HepG2 (cell line): ENCODE data around the gene TPX2. TPM values are rescaled to one million over a fixed set of nuclear protein-coding genes. Genes with fewer than 3 reads are reported as not detected.

Experiments
- DNMT1 ChIP-seq: sonication (generic); formaldehyde crosslinking; IDR thresholded peaks from 2 replicates; pipeline ENCODE4 v1.5.1; 2020; ENCODE audit warnings: mild to moderate bottlenecking, missing genetic modification reagents
- FLYWCH1 ChIP-seq: sonication (generic); formaldehyde crosslinking; IDR thresholded peaks from 2 replicates; pipeline ENCODE4 v1.8.1; 2023; ENCODE audit warnings: mild to moderate bottlenecking, missing genetic modification reagents
- ISL2 ChIP-seq: sonication (generic); formaldehyde crosslinking; IDR thresholded peaks from 2 replicates; pipeline ENCODE4 v1.5.0; 2020; ENCODE audit warnings: missing genetic modification reagents
- NFIB ChIP-seq: sonication (generic); formaldehyde crosslinking; IDR thresholded peaks from 2 replicates; pipeline ENCODE4 v1.9.0; 2021; ENCODE audit warnings: missing genetic modification reagents, mild to moderate bottlenecking, borderline replicate concordance
- PTBP1 ChIP-seq: fragments of 200-400 bp; formaldehyde crosslinking; IDR thresholded peaks from 2 replicates; pipeline ENCODE4 v1.6.1; 2018; ENCODE audit warnings: low read length, low read depth; ENCODE audit not compliant: poor library complexity, severe bottlenecking
- RARG ChIP-seq: sonication (generic); formaldehyde crosslinking; IDR thresholded peaks from 2 replicates; pipeline ENCODE4 v1.4.0; 2020; ENCODE audit warnings: low read depth, mild to moderate bottlenecking, missing genetic modification reagents
- TBX3 ChIP-seq: fragments of 450-650 bp; IDR thresholded peaks from 2 replicates; pipeline ENCODE4 v1.6.1; 2017; ENCODE audit warnings: antibody characterized with exemption, mild to moderate bottlenecking, inconsistent platforms, borderline replicate concordance
- TGIF2 ChIP-seq: IDR thresholded peaks from 2 replicates; pipeline ENCODE4 v1.6.1; 2016; ENCODE audit warnings: control low read depth, missing compliant biosample characterization
- ZBTB42 ChIP-seq: sonication (generic); formaldehyde crosslinking; IDR thresholded peaks from 2 replicates; pipeline ENCODE4 v1.5.0; 2020; ENCODE audit warnings: mild to moderate bottlenecking, missing genetic modification reagents
- ZFX ChIP-seq: sonication (generic); formaldehyde crosslinking; IDR thresholded peaks from 2 replicates; pipeline ENCODE4 v1.4.0; 2020; ENCODE audit warnings: mild to moderate bottlenecking, low read depth, missing genetic modification reagents, moderate library complexity
- ZNF121 ChIP-seq: sonication (generic); formaldehyde crosslinking; IDR thresholded peaks from 2 replicates; pipeline ENCODE4 v1.5.0; 2020; ENCODE audit warnings: mild to moderate bottlenecking, missing genetic modification reagents
- ZNF317 ChIP-seq: sonication (generic); formaldehyde crosslinking; IDR thresholded peaks from 2 replicates; pipeline ENCODE4 v1.5.0; 2020; ENCODE audit warnings: mild to moderate bottlenecking, missing genetic modification reagents
- ZNF44 ChIP-seq: sonication (generic); formaldehyde crosslinking; IDR thresholded peaks from 2 replicates; pipeline ENCODE4 v1.5.1; 2020; ENCODE audit warnings: mild to moderate bottlenecking, missing genetic modification reagents
- ZNF878 ChIP-seq: sonication (generic); formaldehyde crosslinking; IDR thresholded peaks from 2 replicates; pipeline ENCODE4 v1.8.1; 2023; ENCODE audit warnings: mild to moderate bottlenecking, missing genetic modification reagents, moderate library complexity
- polyA plus RNA-seq, 8 experiments: library from polyadenylated mRNA; depleted of rRNA in 3 of 8; stranded (reverse) in 7 of 8; unstranded in 1 of 8; fragments of >200 nt; fragmentation: Illumina TruSeq in 4 of 8; extraction: Trizol in 4 of 8; gene quantifications; 2 replicates each; pipeline versions ENCODE4 v1.2.1 to v1.2.3, GENCODE V29; 2011 to 2016; ENCODE audit warnings: low read depth in 4 of 8, missing spikeins in 1 of 8, mixed read lengths in 1 of 8; ENCODE audit not compliant: insufficient read depth in 1 of 8
- total RNA-seq, 5 experiments: library from RNA; depleted of rRNA; stranded (reverse); fragments of >200 nt; fragmentation: Illumina TruSeq; extraction: Trizol; gene quantifications; 2 replicates each; pipeline ENCODE4 v1.2.3, GENCODE V29; 2016; ENCODE audit warnings: low read depth in 1 of 5
- TF ChIP-seq, protein P1 (sequence below): sonication (generic); formaldehyde crosslinking; conservative IDR thresholded peaks from 2 replicates; pipeline ENCODE4 v1.4.0; 2020; ENCODE audit warnings: missing genetic modification reagents
- TF ChIP-seq, protein P2 (sequence below): sonication (generic); formaldehyde crosslinking; IDR thresholded peaks from 2 replicates; pipeline ENCODE4 v1.9.0; 2022; ENCODE audit warnings: low read depth, missing genetic modification reagents
- TF ChIP-seq, protein P3 (sequence below): sonication (generic); formaldehyde crosslinking; IDR thresholded peaks from 2 replicates; pipeline ENCODE4 v1.4.0; 2020; ENCODE audit warnings: mild to moderate bottlenecking, missing genetic modification reagents
- TF ChIP-seq, protein P4 (sequence below): sonication (generic); formaldehyde crosslinking; IDR thresholded peaks from 2 replicates; pipeline ENCODE4 v1.4.0; 2020; ENCODE audit warnings: low read depth, mild to moderate bottlenecking, missing genetic modification reagents
- TF ChIP-seq, protein P5 (sequence below): IDR thresholded peaks from 2 replicates; pipeline ENCODE4 v1.6.1; 2018; ENCODE audit warnings: missing genetic modification reagents, mild to moderate bottlenecking, missing compliant biosample characterization
- TF ChIP-seq, protein P6 (sequence below): sonication (generic); formaldehyde crosslinking; IDR thresholded peaks from 2 replicates; pipeline ENCODE4 v1.4.0; 2020; ENCODE audit warnings: low read depth, mild to moderate bottlenecking, missing genetic modification reagents

TPX2 gene
- total and polyA plus RNA-seq, 2 of the 13 experiments (the other 11 are each of a cell fraction or from before 2014, with no cell fraction given), result 34.3 to 124 TPM

DNA sequence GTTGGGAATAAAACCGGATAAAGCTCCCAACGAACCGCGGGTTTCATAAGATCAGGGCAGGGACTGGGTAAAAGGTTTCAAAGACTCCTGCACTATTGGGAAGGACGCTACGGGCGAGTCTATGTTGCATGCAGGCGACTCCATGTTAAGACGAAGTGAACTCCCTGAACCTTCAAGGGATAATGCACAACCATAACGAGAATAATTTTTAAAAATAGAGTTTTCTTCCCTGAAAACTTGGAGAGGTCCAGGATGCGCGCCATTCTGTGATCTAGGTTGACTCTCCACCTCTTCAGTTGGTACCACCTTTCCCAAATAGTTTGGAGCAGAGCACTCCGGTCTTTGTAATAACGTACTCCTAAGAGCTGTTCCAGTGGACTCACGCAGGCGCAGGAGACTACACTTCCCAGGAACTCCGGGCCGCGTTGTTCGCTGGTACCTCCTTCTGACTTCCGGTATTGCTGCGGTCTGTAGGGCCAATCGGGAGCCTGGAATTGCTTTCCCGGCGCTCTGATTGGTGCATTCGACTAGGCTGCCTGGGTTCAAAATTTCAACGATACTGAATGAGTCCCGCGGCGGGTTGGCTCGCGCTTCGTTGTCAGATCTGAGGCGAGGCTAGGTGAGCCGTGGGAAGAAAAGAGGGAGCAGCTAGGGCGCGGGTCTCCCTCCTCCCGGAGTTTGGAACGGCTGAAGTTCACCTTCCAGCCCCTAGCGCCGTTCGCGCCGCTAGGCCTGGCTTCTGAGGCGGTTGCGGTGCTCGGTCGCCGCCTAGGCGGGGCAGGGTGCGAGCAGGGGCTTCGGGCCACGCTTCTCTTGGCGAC lies at the start of gene TPX2 (continued):
- TF ChIP-seq ZFX (peak; percentile 98), DNMT1 (CRISPR knock-in tag) (peak; percentile 83; the same call in 1 of the 2 replicates), ZNF878 (CRISPR knock-in tag) (peak; percentile 98), ZBTB42 (CRISPR knock-in tag) (0 out of 2 replicates have a peak, but pooled peaks have one; percentile 76), FLYWCH1 (CRISPR knock-in tag) (peak; percentile 91), PTBP1 (peak; percentile 31), TBX3 (no peak), ZNF317 (CRISPR knock-in tag) (peak; percentile 87), ISL2 (CRISPR knock-in tag) (peak; percentile 81), NFIB (no peak), RARG (CRISPR knock-in tag) (no peak), ZNF44 (CRISPR knock-in tag) (peak; percentile 24), ZNF121 (CRISPR knock-in tag) (0 out of 2 replicates have a peak, but pooled peaks have one; percentile 45), TGIF2 (peak; percentile 98)
- TF ChIP-seq, protein P1, sequence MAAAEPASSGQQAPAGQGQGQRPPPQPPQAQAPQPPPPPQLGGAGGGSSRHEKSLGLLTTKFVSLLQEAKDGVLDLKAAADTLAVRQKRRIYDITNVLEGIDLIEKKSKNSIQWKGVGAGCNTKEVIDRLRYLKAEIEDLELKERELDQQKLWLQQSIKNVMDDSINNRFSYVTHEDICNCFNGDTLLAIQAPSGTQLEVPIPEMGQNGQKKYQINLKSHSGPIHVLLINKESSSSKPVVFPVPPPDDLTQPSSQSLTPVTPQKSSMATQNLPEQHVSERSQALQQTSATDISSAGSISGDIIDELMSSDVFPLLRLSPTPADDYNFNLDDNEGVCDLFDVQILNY (CRISPR knock-in tag), result peak; percentile 96
- TF ChIP-seq, protein P2, sequence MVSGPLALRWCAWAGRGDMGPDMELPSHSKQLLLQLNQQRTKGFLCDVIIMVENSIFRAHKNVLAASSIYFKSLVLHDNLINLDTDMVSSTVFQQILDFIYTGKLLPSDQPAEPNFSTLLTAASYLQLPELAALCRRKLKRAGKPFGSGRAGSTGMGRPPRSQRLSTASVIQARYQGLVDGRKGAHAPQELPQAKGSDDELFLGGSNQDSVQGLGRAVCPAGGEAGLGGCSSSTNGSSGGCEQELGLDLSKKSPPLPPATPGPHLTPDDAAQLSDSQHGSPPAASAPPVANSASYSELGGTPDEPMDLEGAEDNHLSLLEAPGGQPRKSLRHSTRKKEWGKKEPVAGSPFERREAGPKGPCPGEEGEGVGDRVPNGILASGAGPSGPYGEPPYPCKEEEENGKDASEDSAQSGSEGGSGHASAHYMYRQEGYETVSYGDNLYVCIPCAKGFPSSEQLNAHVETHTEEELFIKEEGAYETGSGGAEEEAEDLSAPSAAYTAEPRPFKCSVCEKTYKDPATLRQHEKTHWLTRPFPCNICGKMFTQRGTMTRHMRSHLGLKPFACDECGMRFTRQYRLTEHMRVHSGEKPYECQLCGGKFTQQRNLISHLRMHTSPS (CRISPR knock-in tag), result peak; percentile 69
- TF ChIP-seq, protein P3, sequence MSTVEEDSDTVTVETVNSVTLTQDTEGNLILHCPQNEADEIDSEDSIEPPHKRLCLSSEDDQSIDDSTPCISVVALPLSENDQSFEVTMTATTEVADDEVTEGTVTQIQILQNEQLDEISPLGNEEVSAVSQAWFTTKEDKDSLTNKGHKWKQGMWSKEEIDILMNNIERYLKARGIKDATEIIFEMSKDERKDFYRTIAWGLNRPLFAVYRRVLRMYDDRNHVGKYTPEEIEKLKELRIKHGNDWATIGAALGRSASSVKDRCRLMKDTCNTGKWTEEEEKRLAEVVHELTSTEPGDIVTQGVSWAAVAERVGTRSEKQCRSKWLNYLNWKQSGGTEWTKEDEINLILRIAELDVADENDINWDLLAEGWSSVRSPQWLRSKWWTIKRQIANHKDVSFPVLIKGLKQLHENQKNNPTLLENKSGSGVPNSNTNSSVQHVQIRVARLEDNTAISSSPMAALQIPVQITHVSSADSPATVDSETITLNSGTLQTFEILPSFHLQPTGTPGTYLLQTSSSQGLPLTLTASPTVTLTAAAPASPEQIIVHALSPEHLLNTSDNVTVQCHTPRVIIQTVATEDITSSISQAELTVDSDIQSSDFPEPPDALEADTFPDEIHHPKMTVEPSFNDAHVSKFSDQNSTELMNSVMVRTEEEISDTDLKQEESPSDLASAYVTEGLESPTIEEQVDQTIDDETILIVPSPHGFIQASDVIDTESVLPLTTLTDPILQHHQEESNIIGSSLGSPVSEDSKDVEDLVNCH, result no peak; the same call in 1 of the 2 replicates
- TF ChIP-seq, protein P4, sequence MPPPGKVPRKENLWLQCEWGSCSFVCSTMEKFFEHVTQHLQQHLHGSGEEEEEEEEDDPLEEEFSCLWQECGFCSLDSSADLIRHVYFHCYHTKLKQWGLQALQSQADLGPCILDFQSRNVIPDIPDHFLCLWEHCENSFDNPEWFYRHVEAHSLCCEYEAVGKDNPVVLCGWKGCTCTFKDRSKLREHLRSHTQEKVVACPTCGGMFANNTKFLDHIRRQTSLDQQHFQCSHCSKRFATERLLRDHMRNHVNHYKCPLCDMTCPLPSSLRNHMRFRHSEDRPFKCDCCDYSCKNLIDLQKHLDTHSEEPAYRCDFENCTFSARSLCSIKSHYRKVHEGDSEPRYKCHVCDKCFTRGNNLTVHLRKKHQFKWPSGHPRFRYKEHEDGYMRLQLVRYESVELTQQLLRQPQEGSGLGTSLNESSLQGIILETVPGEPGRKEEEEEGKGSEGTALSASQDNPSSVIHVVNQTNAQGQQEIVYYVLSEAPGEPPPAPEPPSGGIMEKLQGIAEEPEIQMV (CRISPR knock-in tag), result peak; percentile 75; the same call in 1 of the 2 replicates
- TF ChIP-seq, protein P5, sequence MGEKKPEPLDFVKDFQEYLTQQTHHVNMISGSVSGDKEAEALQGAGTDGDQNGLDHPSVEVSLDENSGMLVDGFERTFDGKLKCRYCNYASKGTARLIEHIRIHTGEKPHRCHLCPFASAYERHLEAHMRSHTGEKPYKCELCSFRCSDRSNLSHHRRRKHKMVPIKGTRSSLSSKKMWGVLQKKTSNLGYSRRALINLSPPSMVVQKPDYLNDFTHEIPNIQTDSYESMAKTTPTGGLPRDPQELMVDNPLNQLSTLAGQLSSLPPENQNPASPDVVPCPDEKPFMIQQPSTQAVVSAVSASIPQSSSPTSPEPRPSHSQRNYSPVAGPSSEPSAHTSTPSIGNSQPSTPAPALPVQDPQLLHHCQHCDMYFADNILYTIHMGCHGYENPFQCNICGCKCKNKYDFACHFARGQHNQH (CRISPR knock-in tag), result peak; percentile 93
- TF ChIP-seq, protein P6, sequence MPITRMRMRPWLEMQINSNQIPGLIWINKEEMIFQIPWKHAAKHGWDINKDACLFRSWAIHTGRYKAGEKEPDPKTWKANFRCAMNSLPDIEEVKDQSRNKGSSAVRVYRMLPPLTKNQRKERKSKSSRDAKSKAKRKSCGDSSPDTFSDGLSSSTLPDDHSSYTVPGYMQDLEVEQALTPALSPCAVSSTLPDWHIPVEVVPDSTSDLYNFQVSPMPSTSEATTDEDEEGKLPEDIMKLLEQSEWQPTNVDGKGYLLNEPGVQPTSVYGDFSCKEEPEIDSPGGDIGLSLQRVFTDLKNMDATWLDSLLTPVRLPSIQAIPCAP (CRISPR knock-in tag), result 0 out of 2 replicates have a peak, but pooled peaks have one; percentile 3
